Measurements from ENCODE around the gene MBD3L2.

DNA sequence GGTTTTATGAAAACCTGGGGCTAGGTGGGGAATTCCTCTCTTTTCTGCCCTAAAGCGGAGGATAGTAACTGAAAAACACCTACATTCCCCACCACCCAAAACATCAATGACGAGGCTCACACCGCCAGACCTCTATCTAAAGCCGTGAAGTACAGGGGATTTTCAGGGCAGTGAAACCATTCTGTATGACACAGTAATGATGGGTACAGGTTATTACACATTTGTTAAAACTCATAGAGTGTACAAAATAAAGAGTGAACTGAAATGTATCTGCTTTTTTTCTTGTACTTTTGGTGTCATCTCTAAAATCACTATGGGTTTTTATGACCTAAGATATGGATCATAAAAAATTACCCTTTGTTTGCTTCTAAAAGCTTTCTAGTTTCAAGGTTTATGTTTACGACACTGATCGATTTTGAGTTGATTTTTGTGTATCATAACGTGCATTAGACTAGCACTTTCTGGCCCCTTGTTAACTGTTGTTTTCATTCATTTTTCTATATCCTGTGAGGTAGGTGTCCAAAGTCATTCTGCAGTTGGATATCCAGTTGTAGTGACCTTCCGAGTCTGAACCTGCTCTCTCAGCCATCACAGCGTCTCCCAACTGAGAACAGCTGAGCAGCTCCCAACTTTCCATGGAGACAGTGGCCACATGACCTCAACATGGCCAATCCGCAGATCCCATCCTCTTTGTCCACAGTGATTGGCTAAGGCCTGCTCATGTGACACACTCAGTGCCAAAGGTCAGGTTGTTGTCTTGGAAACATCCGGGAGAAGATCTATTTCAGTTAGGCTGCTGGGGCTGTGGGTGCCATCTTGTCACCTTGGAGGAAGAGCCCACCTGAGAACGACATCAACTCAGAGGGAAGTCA is 38.2 kb upstream of the MBD3L2 start:
- TF ChIP-seq, protein P1, sequence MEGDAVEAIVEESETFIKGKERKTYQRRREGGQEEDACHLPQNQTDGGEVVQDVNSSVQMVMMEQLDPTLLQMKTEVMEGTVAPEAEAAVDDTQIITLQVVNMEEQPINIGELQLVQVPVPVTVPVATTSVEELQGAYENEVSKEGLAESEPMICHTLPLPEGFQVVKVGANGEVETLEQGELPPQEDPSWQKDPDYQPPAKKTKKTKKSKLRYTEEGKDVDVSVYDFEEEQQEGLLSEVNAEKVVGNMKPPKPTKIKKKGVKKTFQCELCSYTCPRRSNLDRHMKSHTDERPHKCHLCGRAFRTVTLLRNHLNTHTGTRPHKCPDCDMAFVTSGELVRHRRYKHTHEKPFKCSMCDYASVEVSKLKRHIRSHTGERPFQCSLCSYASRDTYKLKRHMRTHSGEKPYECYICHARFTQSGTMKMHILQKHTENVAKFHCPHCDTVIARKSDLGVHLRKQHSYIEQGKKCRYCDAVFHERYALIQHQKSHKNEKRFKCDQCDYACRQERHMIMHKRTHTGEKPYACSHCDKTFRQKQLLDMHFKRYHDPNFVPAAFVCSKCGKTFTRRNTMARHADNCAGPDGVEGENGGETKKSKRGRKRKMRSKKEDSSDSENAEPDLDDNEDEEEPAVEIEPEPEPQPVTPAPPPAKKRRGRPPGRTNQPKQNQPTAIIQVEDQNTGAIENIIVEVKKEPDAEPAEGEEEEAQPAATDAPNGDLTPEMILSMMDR (IDR thresholded peaks at IDR 0.05; ENCODE audit: insufficient read depth, low read length, poor library complexity, severe bottlenecking), result no peak
- no peak for TF ChIP-seq EZH2phosphoT487 (conservative IDR thresholded peaks at IDR 0.05; ENCODE audit: low read length)
